ENCODE data around the gene GPN3. TPM values are rescaled to one million over a fixed set of nuclear protein-coding genes. Genes with fewer than 3 reads are reported as not detected.

GPN3 gene
- total and polyA plus RNA-seq, 2 of the 13 experiments (the other 11 are each of a cell fraction or from before 2014, with no cell fraction given), result 28.7 to 29.5 TPM

- TF ChIP-seq NFAT5 (CRISPR knock-in tag; IDR thresholded peaks at IDR 0.05) (no peak), ZNF24 (IDR thresholded peaks at IDR 0.05) (no peak), ZNF639 (CRISPR knock-in tag; conservative IDR thresholded peaks at IDR 0.05) (no peak), GTF2F1 (IDR thresholded peaks at IDR 0.05; ENCODE audit: low read length) (no peak), ZNF260 (CRISPR knock-in tag; IDR thresholded peaks at IDR 0.05; ENCODE audit: borderline replicate concordance, low read depth) (no peak), ZNF33B (CRISPR knock-in tag; IDR thresholded peaks at IDR 0.05) (0 out of 2 replicates have a peak, but pooled peaks have one; percentile 67), FOXP4 (CRISPR knock-in tag; IDR thresholded peaks at IDR 0.05) (no peak; the same call in 1 of the 2 replicates), KMT2A (CRISPR knock-in tag; IDR thresholded peaks at IDR 0.05) (peak; percentile 67), ZNF501 (CRISPR knock-in tag; IDR thresholded peaks at IDR 0.05) (peak; percentile 92), ZNF605 (CRISPR knock-in tag; IDR thresholded peaks at IDR 0.05) (peak; percentile 87), ZNF841 (CRISPR knock-in tag; IDR thresholded peaks at IDR 0.05; ENCODE audit: borderline replicate concordance) (no peak), STAG1 (CRISPR knock-in tag; IDR thresholded peaks at IDR 0.05) (peak; percentile 94), RORA (CRISPR knock-in tag; IDR thresholded peaks at IDR 0.05) (no peak), GLMP (CRISPR knock-in tag; IDR thresholded peaks at IDR 0.05; ENCODE audit: borderline replicate concordance) (no peak), ZBTB33 (CRISPR knock-in tag; IDR thresholded peaks at IDR 0.05) (0 out of 2 replicates have a peak, but pooled peaks have one; percentile 51), ADNP (CRISPR knock-in tag; IDR thresholded peaks at IDR 0.05) (0 out of 2 replicates have a peak, but pooled peaks have one; percentile 8), ZNF558 (CRISPR knock-in tag; IDR thresholded peaks at IDR 0.05; ENCODE audit: borderline replicate concordance) (no peak), FOXK1 (CRISPR knock-in tag; IDR thresholded peaks at IDR 0.05; ENCODE audit: borderline replicate concordance, low read depth) (peak; percentile 63; the same call in 1 of the 2 replicates)
Observed at GRCh38 chr12:110449799-110450497, 18.1 kb downstream of the GPN3 start, which contains the start of gene ARPC3 (continued).

Measured in HepG2 (cell line).